K562 (cell line): ENCODE results near the gene TMBIM4.

Source experiments
- ADNP ChIP-seq: fragments of 200-800 bp; sonication (Bioruptor generic); IDR thresholded peaks from 2 replicates; pipeline ENCODE4 v1.6.1; 2016; ENCODE audit warnings: missing genetic modification characterization, missing compliant biosample characterization
- FOSL1 ChIP-seq: fragments of 200-800 bp; sonication (Bioruptor generic); conservative IDR thresholded peaks from 2 replicates; pipeline ENCODE4 v1.6.1; 2016; ENCODE audit warnings: missing genetic modification characterization, missing compliant biosample characterization
- FOXJ3 ChIP-seq: sonication (generic); formaldehyde crosslinking; IDR thresholded peaks from 2 replicates; pipeline ENCODE4 v1.4.0; 2020; ENCODE audit warnings: mild to moderate bottlenecking, missing genetic modification reagents
- FOXK2 ChIP-seq, 2 experiments: fragments of 450-650 bp; IDR thresholded peaks in 1 of 2; conservative IDR thresholded peaks in 1 of 2; 2 replicates each; pipeline ENCODE4 v1.6.1; 2016; ENCODE audit warnings: low read depth in 2 of 2, mild to moderate bottlenecking in 1 of 2
- POLR2A ChIP-seq: fragments of 450-650 bp; conservative IDR thresholded peaks from 2 replicates; pipeline ENCODE4 v1.6.1; 2016
- TF ChIP-seq, protein P1 (sequence below), 2 experiments: fragments of 450-650 bp in 1 of 2; sonication (generic) in 1 of 2; formaldehyde crosslinking in 1 of 2; IDR thresholded peaks in 1 of 2; conservative IDR thresholded peaks in 1 of 2; 2 replicates each; pipeline versions ENCODE4 v1.6.1 to v1.8.1; 2016 to 2023; ENCODE audit warnings: mild to moderate bottlenecking in 2 of 2, moderate library complexity in 2 of 2, inconsistent platforms in 1 of 2, missing genetic modification reagents in 1 of 2
- TF ChIP-seq, protein P2 (sequence below): sonication (generic); formaldehyde crosslinking; IDR thresholded peaks from 2 replicates; pipeline ENCODE4 v1.8.0; 2022; ENCODE audit warnings: mild to moderate bottlenecking, missing genetic modification reagents

DNA sequence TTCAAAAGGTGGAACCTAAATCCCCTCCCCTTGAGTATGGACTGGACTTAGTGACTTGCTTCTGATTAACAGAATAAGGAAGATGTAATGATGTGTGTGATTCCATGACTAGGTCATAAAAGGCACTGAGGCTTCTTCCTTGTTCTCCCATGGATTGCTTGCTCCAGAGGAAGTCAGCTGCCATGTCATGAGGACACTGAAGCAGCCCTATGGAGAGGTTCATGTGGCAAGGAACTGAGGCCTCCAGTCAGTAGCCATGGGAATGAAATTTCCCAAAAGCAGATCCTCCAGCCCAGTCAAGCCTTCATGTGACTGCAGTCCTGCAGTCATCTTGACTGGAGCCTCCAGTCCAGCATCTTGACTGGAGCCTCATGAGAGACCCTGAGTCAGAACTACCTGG lies 10.7 kb downstream of the TMBIM4 start:
- TF ChIP-seq POLR2A (no peak), FOXJ3 (CRISPR knock-in tag) (no peak), FOXK2 (conservative IDR thresholded peaks at IDR 0.05 in 1 of 2, IDR thresholded peaks at IDR 0.05 in 1 of 2; ENCODE audit: low read depth in 2 of 2) (no peak), FOSL1 (tag) (no peak), ADNP (no peak)
- TF ChIP-seq, protein P1, sequence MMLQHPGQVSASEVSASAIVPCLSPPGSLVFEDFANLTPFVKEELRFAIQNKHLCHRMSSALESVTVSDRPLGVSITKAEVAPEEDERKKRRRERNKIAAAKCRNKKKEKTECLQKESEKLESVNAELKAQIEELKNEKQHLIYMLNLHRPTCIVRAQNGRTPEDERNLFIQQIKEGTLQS (IDR thresholded peaks at IDR 0.05): no peak
- TF ChIP-seq, protein P1 (CRISPR knock-in tag; conservative IDR thresholded peaks at IDR 0.05): no peak
- TF ChIP-seq, protein P2, sequence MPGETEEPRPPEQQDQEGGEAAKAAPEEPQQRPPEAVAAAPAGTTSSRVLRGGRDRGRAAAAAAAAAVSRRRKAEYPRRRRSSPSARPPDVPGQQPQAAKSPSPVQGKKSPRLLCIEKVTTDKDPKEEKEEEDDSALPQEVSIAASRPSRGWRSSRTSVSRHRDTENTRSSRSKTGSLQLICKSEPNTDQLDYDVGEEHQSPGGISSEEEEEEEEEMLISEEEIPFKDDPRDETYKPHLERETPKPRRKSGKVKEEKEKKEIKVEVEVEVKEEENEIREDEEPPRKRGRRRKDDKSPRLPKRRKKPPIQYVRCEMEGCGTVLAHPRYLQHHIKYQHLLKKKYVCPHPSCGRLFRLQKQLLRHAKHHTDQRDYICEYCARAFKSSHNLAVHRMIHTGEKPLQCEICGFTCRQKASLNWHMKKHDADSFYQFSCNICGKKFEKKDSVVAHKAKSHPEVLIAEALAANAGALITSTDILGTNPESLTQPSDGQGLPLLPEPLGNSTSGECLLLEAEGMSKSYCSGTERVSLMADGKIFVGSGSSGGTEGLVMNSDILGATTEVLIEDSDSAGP (CRISPR knock-in tag): no peak
